DOHH2 (cell line): ENCODE measurements around the gene MGAT3.

Experiments used
- H3F3A ChIP-seq: fragments of 200-600 bp; sonication (generic), shearing (Covaris generic); 2 replicates; pipeline ENCODE4 v1.6.0; 2016; ENCODE audit warnings: antibody characterized with exemption, mild to moderate bottlenecking; ENCODE audit not compliant: control insufficient read depth, insufficient read depth
- H3K27ac ChIP-seq: fragments of 200-600 bp; sonication (generic); 2 replicates; pipeline ENCODE4 v1.5.1; 2014; ENCODE audit warnings: low read depth, mild to moderate bottlenecking, low read length, moderate library complexity
- H3K27me3 ChIP-seq: fragments of 200-600 bp; sonication (generic); 2 replicates; pipeline ENCODE4 v1.6.1; 2014; ENCODE audit warnings: mild to moderate bottlenecking, low read length, mixed read lengths; ENCODE audit not compliant: control insufficient read depth
- H3K36me3 ChIP-seq: fragments of 200-600 bp; sonication (generic); 2 replicates; pipeline ENCODE4 v1.6.1; 2014; ENCODE audit warnings: mild to moderate bottlenecking, low read length, moderate library complexity, mixed read lengths; ENCODE audit not compliant: control insufficient read depth
- H3K4me1 ChIP-seq: fragments of 200-600 bp; sonication (generic); 2 replicates; pipeline ENCODE4 v1.6.1; 2014; ENCODE audit warnings: mild to moderate bottlenecking, low read length, mixed read lengths; ENCODE audit not compliant: control insufficient read depth
- H3K4me2 ChIP-seq: fragments of 200-600 bp; sonication (generic); 2 replicates; pipeline ENCODE4 v1.6.0; 2014; ENCODE audit warnings: mild to moderate bottlenecking, low read length, moderate library complexity
- H3K4me3 ChIP-seq: fragments of 200-600 bp; sonication (generic); 2 replicates; pipeline ENCODE4 v1.5.1; 2014; ENCODE audit warnings: mild to moderate bottlenecking, low read length, mixed read lengths
- H3K79me2 ChIP-seq: fragments of 200-600 bp; sonication (generic); 2 replicates; pipeline ENCODE4 v1.6.1; 2014; ENCODE audit warnings: mild to moderate bottlenecking, low read length, mixed read lengths; ENCODE audit not compliant: control insufficient read depth
- H3K9me2 ChIP-seq: fragments of 200-600 bp; sonication (generic); replicated peaks from 2 replicates; pipeline ENCODE4 v1.6.1; 2014; ENCODE audit warnings: mild to moderate bottlenecking, low read length, mixed read lengths; ENCODE audit not compliant: control insufficient read depth
- H3K9me3 ChIP-seq: fragments of 200-600 bp; sonication (generic); 2 replicates; pipeline ENCODE4 v1.6.1; 2014; ENCODE audit warnings: antibody characterized with exemption, low read length, mixed read lengths; ENCODE audit not compliant: control insufficient read depth, insufficient read depth
- H4K20me1 ChIP-seq: fragments of 200-600 bp; sonication (generic); 2 replicates; pipeline ENCODE4 v1.6.0; 2014; ENCODE audit warnings: low read depth, mild to moderate bottlenecking, antibody characterized with exemption, low read length, moderate library complexity; ENCODE audit not compliant: control insufficient read depth, insufficient read depth
- CTCF ChIP-seq: fragments of 200-600 bp; sonication (generic); IDR thresholded peaks from one replicate; pipeline ENCODE4 v1.5.1; 2014; ENCODE audit warnings: antibody characterized with exemption, mild to moderate bottlenecking, low read depth, low read length; ENCODE audit not compliant: poor library complexity, severe bottlenecking
- EZH2phosphoT487 ChIP-seq: fragments of 200-600 bp; sonication (generic); IDR thresholded peaks from 2 replicates; pipeline ENCODE4 v1.6.1; 2017; ENCODE audit warnings: borderline replicate concordance, mild to moderate bottlenecking, antibody characterized with exemption, low read length, moderate library complexity, mixed read lengths

Gene MGAT3

GRCh38 chr22:39421691-39422090, 35.1 kb upstream of the MGAT3 start:
- Histone ChIP-seq H3K4me3 (no peak overlapping the region), H3K9me2 (no peaks in the 10 kb centered on the region), H3K79me2 (no peaks in the 10 kb centered on the region), H4K20me1 (no peaks in the 10 kb centered on the region), H3F3A (no peaks in the 10 kb centered on the region), H3K36me3 (peaks cover 74% of the 10 kb centered on the region), H3K9me3 (no peaks in the 10 kb centered on the region), H3K4me2 (no peak overlapping the region), H3K4me1 (peaks cover 16% of the 10 kb centered on the region), H3K27ac (no peak overlapping the region), H3K27me3 (no peaks in the 10 kb centered on the region)
- no peak for TF ChIP-seq EZH2phosphoT487
- TF ChIP-seq CTCF: no peak

GRCh38 chr22:39422101-39422500, 34.7 kb upstream of the MGAT3 start:
- Histone ChIP-seq H3K27ac (no peak overlapping the region), H3K4me2 (no peak overlapping the region), H3K79me2 (no peaks in the 10 kb centered on the region), H3K4me3 (no peak overlapping the region), H3K36me3 (peaks cover 74% of the 10 kb centered on the region), H4K20me1 (no peaks in the 10 kb centered on the region), H3K9me3 (no peaks in the 10 kb centered on the region), H3K9me2 (no peaks in the 10 kb centered on the region), H3F3A (no peaks in the 10 kb centered on the region), H3K4me1 (peaks cover 16% of the 10 kb centered on the region), H3K27me3 (no peaks in the 10 kb centered on the region)
- TF ChIP-seq EZH2phosphoT487: no peak

- Histone ChIP-seq H3F3A (no peaks in the 10 kb centered on the region), H3K4me1 (peaks cover 13% of the 10 kb centered on the region), H3K9me3 (no peaks in the 10 kb centered on the region), H3K4me3 (no peak overlapping the region), H3K4me2 (no peak overlapping the region), H3K27ac (no peak overlapping the region), H3K36me3 (peaks cover 76% of the 10 kb centered on the region), H3K79me2 (no peaks in the 10 kb centered on the region), H4K20me1 (no peaks in the 10 kb centered on the region), H3K27me3 (no peaks in the 10 kb centered on the region), H3K9me2 (no peaks in the 10 kb centered on the region)
- TF ChIP-seq CTCF: no peak
These were observed 34.1 kb upstream of the MGAT3 start for GRCh38 chr22:39422721-39423120.

GRCh38 chr22:39423976-39424375, 32.8 kb upstream of the MGAT3 start:
- TF ChIP-seq CTCF: no peak
- no peak for TF ChIP-seq EZH2phosphoT487
- Histone ChIP-seq H3K36me3 (peaks cover 74% of the 10 kb centered on the region), H3K4me2 (no peak overlapping the region), H3K4me1 (peaks cover under 1% of the 10 kb centered on the region; the same call in 1 of the 2 replicates), H3K27me3 (no peaks in the 10 kb centered on the region), H3K9me3 (no peaks in the 10 kb centered on the region), H4K20me1 (no peaks in the 10 kb centered on the region), H3K9me2 (no peaks in the 10 kb centered on the region), H3K79me2 (no peaks in the 10 kb centered on the region), H3F3A (no peaks in the 10 kb centered on the region), H3K4me3 (no peak overlapping the region), H3K27ac (no peak overlapping the region)
